BLaER1 (cell line): Measurements from ENCODE around the gene PLCD3.
A peak's percentile ranks its signal among the peaks of the same experiment; 100 is the strongest.
"Not testable (repeated sequence)": the region's sequence is repeated elsewhere in the genome, so short reads cannot be mapped to it uniquely, and the experiment has no call there.

Source experiments
- H3K27ac ChIP-seq: shearing (Covaris generic); formaldehyde crosslinking; 2 replicates; pipeline ENCODE4 v1.8.1; 2022
- H3K27me3 ChIP-seq: shearing (Covaris generic); formaldehyde crosslinking; 2 replicates; pipeline ENCODE4 v1.8.1; 2022
- H3K36me3 ChIP-seq: shearing (Covaris generic); formaldehyde crosslinking; 2 replicates; pipeline ENCODE4 v1.8.1; 2022
- H3K4me1 ChIP-seq: shearing (Covaris generic); formaldehyde crosslinking; 2 replicates; pipeline ENCODE4 v1.8.1; 2022
- H3K4me2 ChIP-seq: shearing (Covaris generic); formaldehyde crosslinking; 2 replicates; pipeline ENCODE4 v1.8.1; 2022
- H3K4me3 ChIP-seq: shearing (Covaris generic); formaldehyde crosslinking; 2 replicates; pipeline ENCODE4 v1.8.1; 2022
- H3K9ac ChIP-seq: shearing (Covaris generic); formaldehyde crosslinking; 2 replicates; pipeline ENCODE4 v1.8.1; 2022
- H3K9me3 ChIP-seq: shearing (Covaris generic); formaldehyde crosslinking; 2 replicates; pipeline ENCODE4 v1.8.1; 2022
- H4K20me1 ChIP-seq: shearing (Covaris generic); formaldehyde crosslinking; 2 replicates; pipeline ENCODE4 v1.8.1; 2022
- Cebpa-rat ChIP-seq: shearing (Covaris generic); IDR thresholded peaks from 2 replicates; pipeline ENCODE4 v1.8.1; 2022

The PLCD3 gene

GRCh38 chr17:45127548-45128300 lies 4.6 kb downstream of the PLCD3 start:
- no peaks in the 10 kb centered on the region for H3K9me3 ChIP-seq
- H4K20me1 ChIP-seq: no peaks in the 10 kb centered on the region
- no peaks in the 10 kb centered on the region for H3K27me3 ChIP-seq
- peaks cover 22% of the 10 kb centered on the region for H3K4me1 ChIP-seq
- TF ChIP-seq Cebpa-rat: no peak
- H3K27ac ChIP-seq: no peak overlapping the region
- H3K4me3 ChIP-seq: no peak overlapping the region
- no peaks in the 10 kb centered on the region for H3K36me3 ChIP-seq
- no peak overlapping the region for H3K9ac ChIP-seq
- H3K4me2 ChIP-seq: no peak overlapping the region

- H3K27me3 ChIP-seq: no peaks in the 10 kb centered on the region
- H3K36me3 ChIP-seq: no peaks in the 10 kb centered on the region
- no peaks in the 10 kb centered on the region for H4K20me1 ChIP-seq
- H3K4me2 ChIP-seq: no peak overlapping the region
- H3K9me3 ChIP-seq: no peaks in the 10 kb centered on the region
- no peak for TF ChIP-seq Cebpa-rat
- H3K4me1 ChIP-seq: peaks cover 21% of the 10 kb centered on the region
- no peak overlapping the region for H3K27ac ChIP-seq
- no peak overlapping the region for H3K9ac ChIP-seq
- no peak overlapping the region for H3K4me3 ChIP-seq
Observed at GRCh38 chr17:45127207-45127547, 5.1 kb downstream of the PLCD3 start.

- Histone ChIP-seq H3K4me1 (peaks cover 13% of the 10 kb centered on the region), H4K20me1 (no peaks in the 10 kb centered on the region), H3K27me3 (no peaks in the 10 kb centered on the region), H3K36me3 (no peaks in the 10 kb centered on the region), H3K4me2 (no peak overlapping the region), H3K27ac (no peak overlapping the region), H3K9ac (no peak overlapping the region), H3K9me3 (no peaks in the 10 kb centered on the region), H3K4me3 (no peak overlapping the region)
- TF ChIP-seq Cebpa-rat: no peak
Observed at GRCh38 chr17:45125509-45125908, 6.8 kb downstream of the PLCD3 start.

DNA sequence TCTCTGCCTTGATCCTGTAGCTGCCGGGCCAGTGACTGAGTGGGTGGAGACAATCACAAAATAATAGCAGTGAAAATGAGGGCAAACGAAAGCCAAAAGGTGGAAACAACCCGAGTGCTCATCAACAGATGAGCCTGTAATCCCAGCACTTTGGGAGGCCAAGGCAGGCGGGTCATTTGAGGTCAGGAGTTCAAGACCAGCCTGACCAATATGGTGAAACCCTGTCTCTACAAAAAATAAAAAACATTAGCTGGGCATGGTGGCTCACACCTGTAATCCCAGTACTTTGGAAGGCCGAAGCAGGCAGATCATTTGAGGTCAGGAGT lies 7.6 kb downstream of the PLCD3 start:
- H4K20me1 ChIP-seq, H3K9me3 ChIP-seq, H3K27ac ChIP-seq, H3K27me3 ChIP-seq, H3K9ac ChIP-seq, H3K36me3 ChIP-seq, H3K4me3 ChIP-seq, H3K4me2 ChIP-seq: not testable (repeated sequence)
- H3K4me1 ChIP-seq: peaks cover 21% of the 10 kb centered on the region

- no peak overlapping the region for H3K4me2 ChIP-seq
Observed at GRCh38 chr17:45123930-45124796, 8.2 kb downstream of the PLCD3 start.

DNA sequence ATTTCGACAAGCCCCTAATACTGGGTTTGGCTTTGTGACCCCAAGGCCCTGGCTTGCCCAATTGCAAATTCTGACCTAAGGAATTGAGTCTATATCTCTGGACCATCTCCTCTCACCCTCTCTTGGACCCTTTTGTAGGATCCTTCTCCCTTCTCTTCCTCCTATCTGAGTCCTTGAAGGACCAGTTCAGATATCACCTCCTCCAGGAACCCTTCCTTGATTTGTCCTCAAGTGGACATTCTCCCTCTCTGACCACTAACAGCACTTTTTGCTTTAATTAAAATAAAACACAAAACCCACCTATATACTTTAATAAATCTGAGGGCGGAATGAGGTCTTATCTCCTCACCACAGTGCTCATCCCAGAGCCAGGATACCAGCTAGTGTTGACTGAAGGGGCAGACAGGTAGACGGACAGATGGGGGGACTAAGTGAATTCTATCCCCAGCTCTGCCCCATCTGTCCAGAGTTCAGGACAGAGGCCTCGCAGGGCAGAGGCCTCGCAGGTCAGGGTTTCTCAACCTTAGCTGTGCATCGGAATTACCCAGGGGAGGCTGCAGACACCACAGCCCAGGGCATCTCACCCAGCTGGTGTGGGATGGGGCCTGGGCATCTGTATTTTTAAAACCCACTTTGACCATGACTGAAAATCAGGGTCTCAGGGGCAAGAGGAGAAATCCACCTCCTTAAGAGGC lies 9.1 kb downstream of the PLCD3 start:
- Histone ChIP-seq H3K9ac (no peak overlapping the region), H3K36me3 (no peaks in the 10 kb centered on the region), H3K9me3 (no peaks in the 10 kb centered on the region), H3K4me1 (peaks cover 32% of the 10 kb centered on the region), H3K4me2 (no peak overlapping the region), H3K4me3 (no peak overlapping the region), H3K27ac (no peak overlapping the region), H3K27me3 (no peaks in the 10 kb centered on the region), H4K20me1 (no peaks in the 10 kb centered on the region)
- TF ChIP-seq Cebpa-rat: no peak

More at GRCh38 chr17:45123930-45124796, 8.2 kb downstream of the PLCD3 start:
- no peaks in the 10 kb centered on the region for H3K27me3 ChIP-seq
- H3K36me3 ChIP-seq: no peaks in the 10 kb centered on the region
- peaks cover 27% of the 10 kb centered on the region for H3K4me1 ChIP-seq
- no peaks in the 10 kb centered on the region for H3K9me3 ChIP-seq
- H3K4me3 ChIP-seq: no peak overlapping the region
- no peak overlapping the region for H3K9ac ChIP-seq
- H3K27ac ChIP-seq: 0 out of 2 replicates have a peak overlapping the region, but pooled peaks have one; percentile 13
- H4K20me1 ChIP-seq: no peaks in the 10 kb centered on the region
- no peak for TF ChIP-seq Cebpa-rat

GRCh38 chr17:45121055-45121454 lies 11.3 kb downstream of the PLCD3 start:
- Histone ChIP-seq H3K27me3 (no peaks in the 10 kb centered on the region), H4K20me1 (no peaks in the 10 kb centered on the region), H3K4me3 (no peak overlapping the region), H3K27ac (no peak overlapping the region), H3K36me3 (no peaks in the 10 kb centered on the region), H3K9ac (no peak overlapping the region), H3K4me1 (peaks cover 39% of the 10 kb centered on the region), H3K4me2 (no peak overlapping the region), H3K9me3 (no peaks in the 10 kb centered on the region)
- TF ChIP-seq Cebpa-rat: no peak

- Histone ChIP-seq H3K4me2 (peak overlapping the region; percentile 51; the same call in 1 of the 2 replicates), H3K9me3 (no peaks in the 10 kb centered on the region), H3K4me3 (no peak overlapping the region), H3K4me1 (peaks cover 42% of the 10 kb centered on the region), H3K9ac (no peak overlapping the region), H3K27ac (no peak overlapping the region), H4K20me1 (no peaks in the 10 kb centered on the region), H3K36me3 (no peaks in the 10 kb centered on the region), H3K27me3 (no peaks in the 10 kb centered on the region)
- no peak for TF ChIP-seq Cebpa-rat
Observed at GRCh38 chr17:45120558-45120957, 11.8 kb downstream of the PLCD3 start.

- H3K27me3 ChIP-seq: no peaks in the 10 kb centered on the region
- H3K4me3 ChIP-seq: no peak overlapping the region
- no peak for TF ChIP-seq Cebpa-rat
- H3K36me3 ChIP-seq: no peaks in the 10 kb centered on the region
- no peaks in the 10 kb centered on the region for H3K9me3 ChIP-seq
- no peaks in the 10 kb centered on the region for H4K20me1 ChIP-seq
- no peak overlapping the region for H3K9ac ChIP-seq
- no peak overlapping the region for H3K27ac ChIP-seq
- peaks cover 43% of the 10 kb centered on the region for H3K4me1 ChIP-seq
- H3K4me2 ChIP-seq: peak overlapping the region; percentile 51
Observed at GRCh38 chr17:45119964-45120363, 12.4 kb downstream of the PLCD3 start.

GRCh38 chr17:45118691-45119090 lies 13.6 kb downstream of the PLCD3 start:
- Histone ChIP-seq H3K27me3 (no peaks in the 10 kb centered on the region), H3K27ac (no peak overlapping the region), H3K9ac (no peak overlapping the region), H3K36me3 (no peaks in the 10 kb centered on the region), H3K9me3 (no peaks in the 10 kb centered on the region), H3K4me2 (peak overlapping the region; percentile 51; the same call in 1 of the 2 replicates), H3K4me3 (no peak overlapping the region), H3K4me1 (peaks cover 47% of the 10 kb centered on the region), H4K20me1 (no peaks in the 10 kb centered on the region)
- no peak for TF ChIP-seq Cebpa-rat
